Astrocyte (in vitro differentiated cells and primary cell): Measurements from ENCODE around the gene PPIL3. TPM values are rescaled to one million over a fixed set of nuclear protein-coding genes. Genes with fewer than 3 reads are reported as not detected.
A peak's percentile ranks its signal among the peaks of the same experiment; 100 is the strongest.

Experiments used
- DNase-seq: peaks from one replicate; pipeline ENCODE4 v3.0.0-alpha.2; 2010; ENCODE audit warnings: low read depth
- FAIRE-seq: peaks from 2 replicates; lab custom pipeline; 2011; peaks lifted over from hg19 to GRCh38; lab: Jason Lieb, UNC
- H2AFZ ChIP-seq: 2 replicates; pipeline ENCODE4 v1.6.0; 2012; ENCODE audit warnings: low read depth, low read length, inconsistent platforms
- H3K27ac ChIP-seq: 2 replicates; pipeline ENCODE4 v1.5.1; 2011; ENCODE audit warnings: low read depth, low read length, inconsistent platforms
- H3K27me3 ChIP-seq: 2 replicates; pipeline ENCODE4 v1.6.0; 2011; ENCODE audit warnings: low read length, inconsistent platforms; ENCODE audit not compliant: insufficient read depth
- H3K36me3 ChIP-seq: 2 replicates; pipeline ENCODE4 v1.5.1; 2011; ENCODE audit warnings: low read length, inconsistent platforms; ENCODE audit not compliant: insufficient read depth
- H3K4me1 ChIP-seq: 2 replicates; pipeline ENCODE4 v1.5.1; 2011; ENCODE audit warnings: low read length, inconsistent platforms; ENCODE audit not compliant: insufficient read depth
- H3K4me2 ChIP-seq: 2 replicates; pipeline ENCODE4 v1.6.0; 2012; ENCODE audit warnings: low read length, inconsistent platforms
- H3K4me3 ChIP-seq: 2 replicates; pipeline ENCODE4 v1.5.1; 2011; ENCODE audit warnings: low read depth, mild to moderate bottlenecking, low read length, inconsistent platforms; ENCODE audit not compliant: insufficient read depth
- H3K79me2 ChIP-seq: 2 replicates; pipeline ENCODE4 v1.6.0; 2012; ENCODE audit warnings: mild to moderate bottlenecking, low read length, inconsistent platforms; ENCODE audit not compliant: insufficient read depth
- H3K9ac ChIP-seq: 2 replicates; pipeline ENCODE4 v1.6.0; 2012; ENCODE audit warnings: mild to moderate bottlenecking, low read length, inconsistent platforms
- H3K9me3 ChIP-seq: 2 replicates; pipeline ENCODE4 v1.5.1; 2012; ENCODE audit warnings: low read depth, mild to moderate bottlenecking, low read length, inconsistent platforms; ENCODE audit not compliant: insufficient read depth
- H4K20me1 ChIP-seq: 2 replicates; pipeline ENCODE4 v1.6.0; 2012; ENCODE audit warnings: low read length, inconsistent platforms; ENCODE audit not compliant: insufficient read depth
- H3K27ac Mint-ChIP-seq: one replicate; pipeline ENCODE4 v1.8.0; 2021; ENCODE audit warnings: mild to moderate bottlenecking, mixed read lengths; ENCODE audit not compliant: unreplicated experiment
- H3K27me3 Mint-ChIP-seq: one replicate; pipeline ENCODE4 v1.8.0; 2021; ENCODE audit warnings: low read depth, mixed read lengths; ENCODE audit not compliant: unreplicated experiment
- H3K36me3 Mint-ChIP-seq: one replicate; pipeline ENCODE4 v1.8.0; 2021; ENCODE audit warnings: low read depth, mixed read lengths; ENCODE audit not compliant: unreplicated experiment
- H3K4me1 Mint-ChIP-seq: one replicate; pipeline ENCODE4 v1.8.0; 2021; ENCODE audit warnings: low read depth, mixed read lengths; ENCODE audit not compliant: unreplicated experiment
- H3K4me3 Mint-ChIP-seq: one replicate; pipeline ENCODE4 v1.8.0; 2021; ENCODE audit warnings: mild to moderate bottlenecking, moderate library complexity, mixed read lengths; ENCODE audit not compliant: unreplicated experiment
- H3K9me3 Mint-ChIP-seq: one replicate; pipeline ENCODE4 v1.8.0; 2021; ENCODE audit warnings: mild to moderate bottlenecking, mixed read lengths; ENCODE audit not compliant: unreplicated experiment
- CTCF ChIP-seq: IDR thresholded peaks from 2 replicates; pipeline ENCODE4 v1.5.1; 2011; ENCODE audit warnings: low read depth, mild to moderate bottlenecking, inconsistent platforms, low read length, moderate library complexity; ENCODE audit not compliant: insufficient read depth
- EZH2 ChIP-seq: IDR thresholded peaks from 2 replicates; pipeline ENCODE4 v1.6.1; 2012; ENCODE audit warnings: mild to moderate bottlenecking, low read length, inconsistent platforms; ENCODE audit not compliant: insufficient read depth
- total RNA-seq: library from RNA; stranded (reverse); gene quantifications from 2 replicates; pipeline ENCODE4 v1.2.1, GENCODE V29; 2021

Gene PPIL3
- total RNA-seq, 1 donor from 2014 or later, result 34.8 TPM

GRCh38 chr2:200929334-200930249 lies 40.7 kb upstream of the PPIL3 start:
- Histone ChIP-seq H2AFZ (no peak overlapping the region), H3K4me1 (no peaks in the 10 kb centered on the region), H3K9ac (no peak overlapping the region), H3K79me2 (no peaks in the 10 kb centered on the region), H3K27ac (no peak overlapping the region), H3K27me3 (no peaks in the 10 kb centered on the region), H3K4me3 (no peak overlapping the region), H4K20me1 (no peaks in the 10 kb centered on the region), H3K9me3 (no peaks in the 10 kb centered on the region), H3K4me2 (no peak overlapping the region), H3K36me3 (peaks cover 19% of the 10 kb centered on the region)
- no peaks in the 10 kb centered on the region for H3K9me3 Mint-ChIP-seq
- no peak overlapping the region for H3K27ac Mint-ChIP-seq
- FAIRE-seq, result no peak
- H3K4me1 Mint-ChIP-seq, result peaks cover 7% of the 10 kb centered on the region
- TF ChIP-seq CTCF, result no peak
- TF ChIP-seq EZH2, result no peak
- no peak overlapping the region for H3K4me3 Mint-ChIP-seq
- DNase-seq, result no peak
- peaks cover 3% of the 10 kb centered on the region for H3K36me3 Mint-ChIP-seq
- H3K27me3 Mint-ChIP-seq, result no peaks in the 10 kb centered on the region

GRCh38 chr2:200922439-200922838 lies 33.6 kb upstream of the PPIL3 start:
- Histone ChIP-seq H3K4me3 (no peak overlapping the region), H3K79me2 (no peaks in the 10 kb centered on the region), H2AFZ (no peak overlapping the region), H3K4me1 (no peaks in the 10 kb centered on the region), H3K27me3 (no peaks in the 10 kb centered on the region), H3K9me3 (no peaks in the 10 kb centered on the region), H3K36me3 (peaks cover 35% of the 10 kb centered on the region), H3K9ac (no peak overlapping the region), H3K27ac (no peak overlapping the region), H4K20me1 (no peaks in the 10 kb centered on the region), H3K4me2 (no peak overlapping the region)
- TF ChIP-seq CTCF (no peak), EZH2 (no peak)
- H3K36me3 Mint-ChIP-seq, result no peaks in the 10 kb centered on the region
- no peak overlapping the region for H3K27ac Mint-ChIP-seq
- no peak overlapping the region for H3K4me3 Mint-ChIP-seq
- H3K9me3 Mint-ChIP-seq, result no peaks in the 10 kb centered on the region
- no peaks in the 10 kb centered on the region for H3K27me3 Mint-ChIP-seq
- H3K4me1 Mint-ChIP-seq, result no peaks in the 10 kb centered on the region
- FAIRE-seq (no peak), DNase-seq (no peak)

- H3K9me3 ChIP-seq, result no peaks in the 10 kb centered on the region
- H3K9ac ChIP-seq, result peak overlapping the region; percentile 9
- no peak overlapping the region for H3K4me2 ChIP-seq
- TF ChIP-seq EZH2 (no peak), CTCF (no peak)
- no peak overlapping the region for H3K4me3 ChIP-seq
- H3K27me3 ChIP-seq, result no peaks in the 10 kb centered on the region
- H3K27ac ChIP-seq, result no peak overlapping the region
- Mint-ChIP-seq H3K9me3 (no peaks in the 10 kb centered on the region), H3K4me1 (peaks cover 9% of the 10 kb centered on the region), H3K27me3 (no peaks in the 10 kb centered on the region), H3K36me3 (peaks cover 7% of the 10 kb centered on the region), H3K4me3 (no peak overlapping the region), H3K27ac (peak overlapping the region; percentile 91)
- no peaks in the 10 kb centered on the region for H3K4me1 ChIP-seq
- H3K36me3 ChIP-seq, result peaks cover 31% of the 10 kb centered on the region
- no peaks in the 10 kb centered on the region for H4K20me1 ChIP-seq
- DNase-seq (peak; percentile 60), FAIRE-seq (no peak)
- no peaks in the 10 kb centered on the region for H3K79me2 ChIP-seq
- no peak overlapping the region for H2AFZ ChIP-seq
Observed at GRCh38 chr2:200913654-200914053, 24.8 kb upstream of the PPIL3 start.
